ENCODE data around the gene TEPSIN.

- TF ChIP-seq, protein P1, sequence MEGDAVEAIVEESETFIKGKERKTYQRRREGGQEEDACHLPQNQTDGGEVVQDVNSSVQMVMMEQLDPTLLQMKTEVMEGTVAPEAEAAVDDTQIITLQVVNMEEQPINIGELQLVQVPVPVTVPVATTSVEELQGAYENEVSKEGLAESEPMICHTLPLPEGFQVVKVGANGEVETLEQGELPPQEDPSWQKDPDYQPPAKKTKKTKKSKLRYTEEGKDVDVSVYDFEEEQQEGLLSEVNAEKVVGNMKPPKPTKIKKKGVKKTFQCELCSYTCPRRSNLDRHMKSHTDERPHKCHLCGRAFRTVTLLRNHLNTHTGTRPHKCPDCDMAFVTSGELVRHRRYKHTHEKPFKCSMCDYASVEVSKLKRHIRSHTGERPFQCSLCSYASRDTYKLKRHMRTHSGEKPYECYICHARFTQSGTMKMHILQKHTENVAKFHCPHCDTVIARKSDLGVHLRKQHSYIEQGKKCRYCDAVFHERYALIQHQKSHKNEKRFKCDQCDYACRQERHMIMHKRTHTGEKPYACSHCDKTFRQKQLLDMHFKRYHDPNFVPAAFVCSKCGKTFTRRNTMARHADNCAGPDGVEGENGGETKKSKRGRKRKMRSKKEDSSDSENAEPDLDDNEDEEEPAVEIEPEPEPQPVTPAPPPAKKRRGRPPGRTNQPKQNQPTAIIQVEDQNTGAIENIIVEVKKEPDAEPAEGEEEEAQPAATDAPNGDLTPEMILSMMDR (IDR thresholded peaks at IDR 0.05; ENCODE audit: extremely low read depth in 1 of 2, insufficient read depth in 1 of 2, low read depth in 1 of 2, low read length in 2 of 2), result no peak
- TF ChIP-seq POLR2A (IDR thresholded peaks at IDR 0.05; ENCODE audit: low read depth, low read length) (no peak), POLR2AphosphoS5 (IDR thresholded peaks at IDR 0.05; ENCODE audit: insufficient read depth, low read depth, low read length) (no peak), EZH2 (IDR thresholded peaks at IDR 0.05; ENCODE audit: borderline replicate concordance, low read depth, low read length, severe bottlenecking) (no peak)
Observed at GRCh38 chr17:81276781-81277180, 37.9 kb upstream of the TEPSIN start.

Data from endothelial cell of umbilical vein (primary cell).